Activated T-helper 1 cell treated with anti-CD3 and anti-CD28 coated beads, Interleukin-2, amount 50 U/mL, for 16 hours (primary cell): ENCODE data around the gene BDKRB2.

ENCODE experiments used
- DNase-seq, 2 donors: peaks; one replicate each; pipeline ENCODE4 v3.0.0-alpha.2; 2020; ENCODE audit warnings: low read depth in 1 of 2, low spot score in 1 of 2

Gene BDKRB2

DNA sequence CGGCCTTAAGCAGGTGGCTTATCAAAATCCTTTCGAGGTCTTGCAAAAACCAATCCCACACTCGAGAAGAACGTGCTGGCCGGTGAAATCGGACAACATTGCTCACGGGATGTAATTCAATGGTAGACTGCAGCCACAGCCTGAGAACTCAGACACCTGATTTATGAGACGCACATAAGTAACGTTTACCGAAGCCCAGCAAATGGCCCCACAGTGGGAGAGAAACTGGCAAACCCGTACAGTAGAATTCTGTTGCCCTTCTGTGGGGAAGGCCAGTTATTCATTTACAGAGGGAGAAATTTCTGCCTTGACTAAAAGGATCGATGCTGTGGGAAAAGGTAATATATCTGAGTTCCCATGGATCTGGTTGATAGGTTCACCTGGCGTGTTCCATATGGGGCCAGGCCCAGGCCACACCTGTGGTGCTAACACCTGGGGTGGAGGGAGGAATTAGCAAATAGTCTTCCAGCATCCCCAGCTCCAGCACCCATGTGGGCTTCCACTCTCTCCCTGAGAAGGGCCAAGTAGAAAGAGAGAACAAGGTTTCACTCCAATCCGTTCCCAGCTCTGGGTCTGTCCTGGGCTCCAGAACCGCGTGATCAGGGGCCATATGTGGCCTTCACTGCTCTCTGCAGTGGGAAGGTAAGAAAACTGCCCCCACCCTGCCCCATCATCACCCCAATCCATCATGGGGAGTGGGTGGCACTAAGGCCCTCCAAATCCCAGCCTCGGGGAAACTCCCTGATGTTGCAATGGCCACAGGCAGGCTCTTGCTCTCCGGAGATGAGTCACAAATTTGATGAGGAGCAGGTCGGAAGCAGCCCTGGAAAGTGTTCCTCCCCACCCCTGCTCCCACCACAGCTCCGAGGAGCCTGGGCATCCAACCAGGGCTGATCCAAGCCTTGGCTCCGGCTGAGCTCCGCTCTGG lies 64.1 kb downstream of the BDKRB2 start:
- no peak for DNase-seq

DNA sequence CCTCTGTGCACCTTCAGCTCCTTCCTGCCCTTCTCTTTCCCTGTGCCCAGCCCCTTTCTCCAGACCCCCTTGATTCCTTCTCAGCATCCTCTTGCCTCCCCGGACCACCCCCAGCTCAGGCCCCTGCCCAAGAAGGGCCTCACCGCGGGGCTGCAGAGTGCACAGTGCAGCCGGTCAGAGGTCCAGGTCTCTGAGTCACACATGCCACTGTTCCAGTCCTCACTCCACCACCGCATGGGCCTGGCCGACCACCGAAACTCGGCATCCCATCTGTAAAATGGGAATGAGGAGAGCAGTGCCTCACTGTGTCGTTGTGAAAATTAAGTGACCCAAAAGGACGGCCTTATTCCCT lies 64.7 kb downstream of the BDKRB2 start:
- DNase-seq = no peak

- DNase-seq = no peak
These were observed 66.2 kb downstream of the BDKRB2 start for GRCh38 chr14:96270565-96271420.

GRCh38 chr14:96271421-96271762 lies 66.8 kb downstream of the BDKRB2 start:
- no peak for DNase-seq

DNA sequence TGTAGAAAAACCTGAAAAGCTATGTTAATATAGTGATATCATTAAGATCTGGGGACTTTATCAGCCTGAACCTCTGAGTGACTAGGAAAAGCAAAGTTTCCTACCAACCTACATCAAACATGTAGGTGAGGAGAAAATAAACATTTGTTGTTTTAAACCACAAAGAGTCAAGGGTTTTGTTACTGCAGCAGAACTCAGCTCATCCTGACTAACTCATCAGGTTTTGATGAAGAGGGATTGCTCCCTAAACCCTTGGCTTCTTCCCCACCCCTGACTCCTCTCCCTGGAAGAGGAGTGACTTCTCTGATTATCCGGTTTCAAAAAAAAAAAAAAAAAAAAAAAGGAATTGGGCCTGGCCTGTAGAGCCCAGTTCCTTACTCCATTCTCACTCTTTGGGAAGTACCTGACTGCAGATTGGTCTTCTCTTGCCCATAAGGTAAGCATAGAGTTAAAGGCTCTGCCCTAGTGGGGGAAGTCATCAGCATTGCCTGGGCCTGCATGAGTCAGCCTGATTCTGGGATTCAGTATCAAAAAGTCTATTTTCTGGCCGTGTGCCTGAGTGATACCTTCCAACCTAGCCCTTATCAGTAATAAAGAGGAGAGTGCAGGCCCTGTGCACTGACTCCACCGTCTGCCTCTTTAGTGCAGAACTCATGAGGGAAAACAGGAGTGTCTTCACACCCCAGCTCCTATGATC lies 68.3 kb downstream of the BDKRB2 start:
- no peak for DNase-seq

- no peak for DNase-seq
These were observed 69.0 kb downstream of the BDKRB2 start for GRCh38 chr14:96273629-96274028.

DNA sequence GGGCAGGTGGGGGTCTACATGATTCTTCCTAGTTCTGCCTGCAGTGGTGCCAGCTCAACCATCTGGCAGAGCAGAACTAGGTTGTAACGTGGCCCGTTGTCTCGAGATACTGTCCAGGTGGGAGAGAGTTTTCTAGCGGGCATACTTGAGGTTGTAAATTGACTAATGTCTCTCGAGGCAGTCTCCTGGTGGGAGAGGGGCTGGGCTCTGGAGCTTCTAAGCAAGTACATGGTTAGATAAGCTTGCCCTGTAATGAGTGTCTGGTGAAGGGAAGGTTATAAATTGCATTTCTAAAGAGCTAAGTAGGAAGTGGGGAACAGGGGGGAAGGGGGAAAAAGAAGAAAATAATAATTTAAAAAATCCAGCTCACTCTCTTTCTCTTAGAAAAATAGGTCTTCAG lies 69.5 kb downstream of the BDKRB2 start:
- no peak for DNase-seq

DNA sequence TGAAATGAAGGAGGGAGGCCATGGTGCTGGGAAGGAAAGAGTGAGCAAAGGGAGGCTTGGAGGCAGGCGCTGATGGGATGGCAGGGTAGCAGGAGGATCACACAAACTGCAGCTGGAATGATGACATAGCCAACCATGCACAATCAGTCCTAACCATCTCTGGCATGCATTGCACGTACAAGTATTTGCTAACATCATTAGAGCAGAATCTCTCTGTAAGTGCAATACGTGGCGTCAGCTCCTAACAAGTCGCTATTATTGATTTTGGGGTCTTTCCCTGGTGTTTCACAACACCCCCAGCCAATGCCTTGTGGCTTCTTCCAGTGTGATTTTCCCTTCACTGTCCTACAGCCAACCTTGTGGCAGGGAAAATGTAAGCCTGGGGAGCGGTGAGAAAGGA lies 69.9 kb downstream of the BDKRB2 start:
- DNase-seq = no peak

- DNase-seq = peak; percentile 35 to 53
These were observed 70.8 kb downstream of the BDKRB2 start for GRCh38 chr14:96275177-96276112.

GRCh38 chr14:96277890-96278289 lies 73.3 kb downstream of the BDKRB2 start:
- DNase-seq = no peak

GRCh38 chr14:96279564-96279963 lies 74.9 kb downstream of the BDKRB2 start:
- no peak for DNase-seq

- DNase-seq = no peak
These were observed 75.5 kb downstream of the BDKRB2 start for GRCh38 chr14:96280104-96280503.

- DNase-seq = no peak
These were observed 76.8 kb downstream of the BDKRB2 start for GRCh38 chr14:96281486-96281885.

DNA sequence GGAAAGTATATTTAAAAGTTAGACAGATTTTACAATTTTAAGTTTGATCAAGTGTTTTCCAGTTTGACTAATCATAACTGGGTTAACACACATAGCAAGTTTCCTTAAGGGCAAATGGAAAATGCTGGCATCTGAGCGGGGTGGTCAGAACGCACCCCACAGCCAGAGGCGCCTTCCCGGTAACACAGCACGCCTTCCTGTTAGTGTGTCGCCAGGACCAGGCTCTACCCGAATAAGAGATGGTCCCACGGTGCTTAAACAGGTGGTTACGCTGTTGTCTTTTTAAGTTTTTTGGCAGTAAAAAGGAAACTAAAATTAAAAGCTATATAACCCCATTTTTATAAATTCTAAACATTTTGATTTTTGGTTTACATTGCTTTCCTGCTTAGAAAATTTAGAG lies 79.4 kb downstream of the BDKRB2 start:
- no peak for DNase-seq

DNA sequence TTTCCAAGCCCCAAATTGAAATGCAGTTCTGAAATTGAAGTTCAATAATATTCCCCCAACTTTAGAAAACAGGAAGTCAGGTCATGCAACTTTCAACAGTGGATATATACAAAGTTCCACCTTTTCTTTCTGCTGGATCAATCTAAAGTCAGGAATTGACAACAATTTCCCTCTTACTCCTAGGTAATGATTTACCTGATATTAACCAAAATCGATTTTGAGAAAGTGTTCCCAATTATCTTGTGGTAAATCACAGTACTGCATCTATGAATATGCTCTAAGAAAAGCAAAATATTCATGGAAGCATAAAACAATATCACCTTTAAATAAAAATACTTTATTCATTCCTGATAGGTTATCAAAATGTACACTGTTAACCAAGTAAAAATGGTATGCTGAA lies 79.8 kb downstream of the BDKRB2 start:
- DNase-seq = no peak

- no peak for DNase-seq
These were observed 81.0 kb downstream of the BDKRB2 start for GRCh38 chr14:96285667-96286066.

GRCh38 chr14:96286251-96286650 lies 81.6 kb downstream of the BDKRB2 start:
- DNase-seq = no peak

GRCh38 chr14:96287856-96288255 lies 83.2 kb downstream of the BDKRB2 start:
- no peak for DNase-seq
